Measurements from ENCODE around the gene TPST2.

The TPST2 gene

GRCh38 chr22:26579331-26579886 is 10.5 kb downstream of the TPST2 start:
- DNase-seq, result no peak

DNA sequence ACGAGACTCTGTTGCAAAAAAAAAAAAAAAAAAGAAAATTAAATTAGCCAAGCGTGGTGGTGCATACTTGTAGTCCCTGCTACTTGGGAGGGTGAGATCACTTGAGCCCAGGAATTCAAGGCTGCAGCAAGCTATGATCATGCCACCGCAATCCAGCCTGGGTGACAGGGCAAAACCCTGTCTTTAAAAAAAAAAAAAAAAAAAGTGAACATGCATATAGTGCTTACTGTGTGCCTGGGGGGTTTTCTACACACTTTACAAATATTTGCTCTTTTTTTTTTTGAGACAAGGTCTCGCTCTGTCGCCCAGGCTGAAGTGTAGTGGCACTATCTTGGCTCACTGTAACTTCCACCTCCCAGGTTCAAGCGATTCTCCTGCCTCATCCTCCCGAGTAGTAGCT is 12.9 kb downstream of the TPST2 start:
- no peak for DNase-seq

- no peak for DNase-seq
These were observed 13.8 kb downstream of the TPST2 start for GRCh38 chr22:26576026-26576680.

DNA sequence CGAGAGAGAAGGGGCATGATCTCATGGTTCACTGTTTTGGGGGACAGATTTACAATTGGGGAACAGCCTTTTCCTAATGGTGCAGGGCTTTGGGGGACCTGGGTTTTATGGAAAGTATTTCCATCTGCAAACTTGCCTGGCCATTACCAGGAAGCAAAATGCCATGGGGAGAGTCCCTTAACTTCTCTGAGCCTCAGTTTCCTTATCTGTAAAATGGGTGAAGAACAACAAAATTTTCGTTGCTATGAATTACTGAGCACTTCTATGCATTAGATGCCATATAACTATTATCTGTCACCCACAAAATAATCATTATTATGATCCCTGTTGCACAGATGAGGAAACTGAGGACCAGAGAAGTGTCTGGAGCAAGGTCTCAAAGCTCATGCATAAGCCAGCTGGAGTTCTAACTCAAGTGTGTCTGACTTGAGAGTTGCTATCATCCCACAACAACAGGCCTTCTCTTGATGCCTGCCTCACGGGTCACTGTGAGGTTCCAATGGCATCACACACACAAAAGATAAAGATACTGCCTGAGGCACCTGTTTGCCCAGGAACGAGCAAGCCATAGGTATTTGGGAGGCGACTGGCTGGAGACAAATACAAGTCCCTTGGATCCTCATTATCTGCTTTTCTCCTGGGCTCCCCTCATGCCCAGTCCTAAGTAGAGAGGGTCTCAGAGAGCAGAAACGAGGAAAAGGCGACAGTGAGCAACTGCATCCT is 15.8 kb downstream of the TPST2 start:
- no peak for DNase-seq

DNA sequence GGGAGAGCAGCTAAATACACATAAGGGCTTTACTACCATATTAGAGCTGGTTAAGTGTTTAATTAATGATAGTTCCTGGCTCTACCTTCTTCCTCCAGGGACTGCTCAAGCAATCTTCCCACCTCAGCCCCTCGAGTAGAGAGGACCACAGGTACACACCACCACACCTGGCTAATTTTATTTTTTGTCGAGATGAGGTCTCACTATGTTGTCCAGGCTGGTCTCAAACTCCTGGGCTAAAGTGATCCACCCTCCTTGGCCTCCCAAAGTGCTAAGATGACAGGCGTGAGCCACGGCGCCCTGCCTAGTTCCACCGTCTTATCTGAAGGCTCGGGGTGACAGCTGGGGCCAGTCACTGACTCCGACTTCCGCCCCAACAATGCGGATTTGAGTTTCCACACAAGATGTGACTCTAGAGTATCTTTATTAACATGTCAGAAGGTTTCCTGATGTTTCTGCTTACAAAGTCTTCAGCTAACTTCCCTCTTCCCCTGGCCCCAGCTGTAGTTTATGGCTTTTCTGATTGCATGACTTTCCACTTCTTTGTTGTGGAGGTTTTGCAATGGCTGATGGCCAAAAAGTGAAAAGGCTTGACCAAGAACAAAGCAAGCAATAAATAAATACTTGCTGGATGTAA is 16.8 kb downstream of the TPST2 start:
- no peak for DNase-seq

GRCh38 chr22:26570864-26571525 is 18.9 kb downstream of the TPST2 start:
- no peak for DNase-seq

DNA sequence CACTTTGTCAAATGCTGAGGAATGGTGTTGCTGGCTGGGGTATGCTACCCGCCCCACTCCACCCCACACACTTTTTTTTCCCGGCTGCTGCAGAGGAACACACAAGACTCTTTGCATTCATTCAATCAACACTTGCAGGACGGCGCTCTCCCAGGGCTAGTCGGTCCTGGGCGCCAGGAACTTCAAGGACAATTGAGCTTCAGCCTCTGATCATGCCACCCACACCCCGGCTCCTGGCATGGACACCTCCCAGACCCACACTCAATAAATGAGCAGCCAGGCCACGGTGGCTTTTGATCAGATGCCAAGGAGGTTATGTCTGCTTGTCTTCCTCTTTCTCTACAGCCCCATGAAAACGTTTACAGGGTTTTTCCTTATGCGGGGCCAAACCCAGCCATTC is 19.8 kb downstream of the TPST2 start:
- DNase-seq, result no peak

DNA sequence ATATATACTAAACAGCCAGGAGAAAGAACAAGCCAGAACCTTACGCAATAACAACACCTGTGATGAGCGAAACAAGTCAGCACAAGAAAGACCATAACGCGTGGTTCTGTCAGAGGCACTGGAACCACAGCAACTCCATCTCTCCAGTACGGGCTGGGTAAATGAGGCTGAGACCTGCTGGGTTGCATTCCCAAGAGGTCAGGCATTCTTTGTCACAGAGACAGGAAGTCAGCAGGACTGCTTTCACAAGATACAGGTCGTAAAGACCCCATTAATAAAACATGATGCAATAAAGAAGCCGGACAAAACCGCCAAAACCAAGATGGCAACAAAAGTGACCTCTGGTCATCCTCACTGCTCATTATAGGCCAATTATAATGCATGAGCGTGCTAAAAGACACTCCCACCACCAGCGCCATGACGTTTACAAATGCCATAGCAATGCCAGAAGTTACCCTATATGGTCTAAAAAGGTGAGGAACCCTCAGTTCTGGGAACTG is 21.7 kb downstream of the TPST2 start:
- peak; percentile 50 for DNase-seq

DNA sequence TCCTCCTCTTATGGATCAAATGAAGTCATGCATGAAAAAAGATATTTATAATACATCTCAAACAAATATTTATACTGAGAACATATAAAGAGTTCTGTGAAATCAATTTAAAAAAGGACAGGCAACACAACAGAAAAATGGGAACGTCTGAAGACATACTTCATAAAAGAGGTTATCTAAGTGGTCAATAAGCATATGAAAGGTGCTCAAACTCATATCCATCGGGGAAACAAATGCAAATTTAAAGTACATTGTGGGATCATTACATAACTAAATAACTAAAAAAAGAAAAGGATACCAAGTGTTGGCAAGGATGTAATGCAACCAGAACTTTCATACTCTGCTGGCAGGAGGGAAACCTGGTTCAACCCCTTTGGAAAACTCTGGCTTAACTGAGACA is 22.3 kb downstream of the TPST2 start:
- DNase-seq, result no peak

DNA sequence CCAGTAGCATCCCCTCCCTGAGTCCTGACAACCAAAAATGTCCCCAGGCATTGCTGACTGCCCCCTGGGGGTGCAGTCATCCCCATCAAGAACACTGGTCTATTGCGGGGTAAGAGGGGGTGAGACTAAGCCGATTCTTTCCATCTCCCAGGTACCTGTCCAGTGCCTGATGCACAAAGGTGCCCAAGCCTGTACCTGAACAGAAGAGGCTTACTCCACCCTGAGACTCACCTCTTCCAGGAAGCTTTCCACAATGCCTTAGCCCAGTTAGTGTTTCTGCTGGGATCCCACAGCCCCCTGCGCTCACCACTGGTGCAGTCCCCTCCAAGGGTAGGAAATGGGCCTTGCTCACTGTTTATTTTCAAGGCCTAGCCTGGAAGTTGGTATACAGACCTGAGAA is 22.9 kb downstream of the TPST2 start:
- no peak for DNase-seq

GRCh38 chr22:26565889-26566288 is 24.0 kb downstream of the TPST2 start:
- DNase-seq, result no peak

GRCh38 chr22:26565181-26565580 is 24.8 kb downstream of the TPST2 start:
- no peak for DNase-seq

GRCh38 chr22:26564672-26565071 is 25.3 kb downstream of the TPST2 start:
- no peak for DNase-seq

DNA sequence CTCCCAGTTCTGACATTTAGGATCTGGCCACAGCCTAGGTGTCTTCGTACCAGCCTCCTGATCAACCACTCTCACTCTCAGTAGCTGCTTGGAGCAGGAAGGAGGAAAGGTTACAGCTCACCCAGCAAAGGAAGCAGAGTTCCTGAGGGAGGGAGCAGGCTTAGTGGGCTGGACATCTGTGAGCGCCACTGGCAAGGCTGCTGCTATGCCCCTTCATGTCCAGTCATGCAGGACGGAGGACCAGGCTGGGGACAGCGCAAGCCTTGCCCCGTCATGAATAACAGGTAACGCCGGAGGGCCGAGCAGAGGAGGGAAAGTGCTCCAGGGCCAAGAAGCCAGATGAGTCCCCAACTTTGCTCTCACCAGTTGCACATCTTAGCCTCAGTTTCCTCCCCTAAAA is 25.8 kb downstream of the TPST2 start:
- DNase-seq, result no peak

- DNase-seq, result no peak
These were observed 26.9 kb downstream of the TPST2 start for GRCh38 chr22:26563022-26563421.

DNA sequence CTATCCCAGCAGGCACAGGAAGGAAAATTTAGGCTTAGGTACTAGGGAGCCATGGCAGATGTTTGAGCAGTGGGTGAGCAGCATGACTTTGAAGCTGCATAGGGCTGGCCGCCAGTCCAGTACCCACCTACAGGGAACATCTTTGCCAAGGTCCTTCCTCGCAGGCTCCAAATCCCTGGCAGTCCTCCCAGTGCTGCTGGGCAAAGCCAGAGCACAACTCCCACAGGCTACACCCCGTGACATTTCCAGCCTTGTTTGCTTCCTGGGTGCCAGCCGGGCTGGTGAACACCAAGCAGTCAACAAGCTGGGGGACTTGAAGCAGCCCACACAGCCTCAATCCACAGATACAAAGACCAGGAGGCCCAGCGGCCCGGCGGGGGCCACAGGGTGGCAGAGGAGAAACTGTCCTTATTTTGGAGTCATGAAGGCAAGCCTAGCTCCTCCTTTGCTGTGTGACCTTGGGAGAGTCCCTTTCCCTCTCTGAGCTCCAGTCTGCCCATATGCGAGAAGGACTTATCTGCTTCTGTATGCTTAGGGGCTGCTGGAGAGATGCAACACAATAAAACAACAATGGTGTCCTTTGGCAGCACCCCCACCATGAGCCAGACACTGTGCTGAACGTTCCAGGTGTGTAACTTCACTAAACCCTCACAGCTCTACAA is 28.0 kb downstream of the TPST2 start:
- DNase-seq, result no peak

GRCh38 chr22:26559961-26560575 is 29.9 kb downstream of the TPST2 start:
- no peak for DNase-seq

DNA sequence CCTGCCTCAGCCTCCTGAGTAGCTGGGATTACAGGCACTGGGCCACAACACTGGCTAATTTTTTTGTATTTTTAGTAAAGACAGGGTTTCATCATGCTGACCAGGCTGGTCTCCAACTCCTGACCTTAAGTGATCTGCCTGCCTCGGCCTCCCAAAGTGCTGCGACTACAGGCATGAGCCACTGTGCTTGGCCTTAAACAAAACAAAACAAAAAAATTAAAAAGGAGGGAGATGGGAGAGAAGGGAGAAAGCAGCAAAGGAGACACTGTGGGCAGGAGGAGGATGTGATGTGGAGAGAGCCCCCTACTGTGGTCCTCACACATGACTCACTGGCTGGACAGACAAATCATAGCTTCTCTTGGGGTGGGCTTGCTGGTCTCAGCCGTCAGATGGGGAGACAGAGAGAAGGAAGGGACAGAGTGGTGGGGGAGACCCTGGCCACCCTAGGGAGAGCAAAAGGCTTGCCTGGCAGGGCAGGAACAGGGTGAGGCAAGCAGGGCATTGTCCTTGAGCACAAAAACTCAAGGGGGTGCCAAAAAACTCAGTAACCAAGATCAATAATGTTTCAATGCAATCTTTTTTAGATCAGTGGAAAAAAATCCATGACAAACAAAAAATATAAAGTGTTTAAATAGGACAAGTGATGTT is 31.6 kb downstream of the TPST2 start:
- no peak for DNase-seq

DNA sequence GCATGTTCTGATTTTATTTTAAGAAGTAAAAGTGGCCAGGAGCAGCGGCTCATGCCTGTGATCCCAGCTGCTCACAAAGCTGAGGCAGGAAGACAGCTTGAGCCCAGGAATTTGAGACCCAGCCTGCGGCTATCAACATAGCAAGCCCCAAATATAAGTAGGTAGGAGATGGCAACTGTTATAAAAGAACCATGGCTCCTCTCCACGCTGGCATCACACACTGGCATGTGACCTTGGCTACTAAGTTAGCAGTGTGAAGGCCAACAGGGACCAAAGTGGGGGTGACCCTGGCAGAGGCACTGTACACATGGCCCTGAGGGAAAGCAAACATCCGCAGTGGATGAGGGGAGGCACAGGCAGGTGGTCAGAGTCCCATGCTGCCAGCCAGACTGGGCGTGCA is 33.0 kb downstream of the TPST2 start:
- DNase-seq, result no peak

- no peak for DNase-seq
These were observed 34.5 kb downstream of the TPST2 start for GRCh38 chr22:26555478-26555877.

DNA sequence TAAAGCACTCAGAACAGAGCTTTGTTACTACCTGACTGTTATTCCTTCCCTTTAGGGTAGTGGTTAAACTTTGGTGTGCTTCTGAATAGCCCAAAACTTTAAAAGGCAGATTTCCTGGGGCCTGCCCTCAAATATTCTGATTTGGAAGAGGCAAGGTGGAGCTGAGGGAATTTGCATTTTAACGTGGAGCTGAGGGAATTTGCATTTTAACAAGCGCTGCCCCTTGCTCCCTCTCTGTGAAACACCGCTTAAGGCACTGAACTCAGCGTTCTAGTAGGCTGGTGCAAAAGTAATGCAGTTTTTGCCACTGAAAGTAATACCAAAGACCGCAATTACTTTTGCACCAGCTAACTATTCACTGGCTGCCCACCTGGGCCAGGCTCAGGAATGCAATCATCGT is 35.0 kb downstream of the TPST2 start:
- DNase-seq, result no peak

Measured in eye (tissue), 1 donor.